HG02970 (cell line): ENCODE data around the gene KRTAP4-2.
"Not testable (repeated sequence)": the region's sequence is repeated elsewhere in the genome, so short reads cannot be mapped to it uniquely, and the experiment has no call there.

Experiments used
- ATAC-seq: cut with Tn5 transposase; IDR thresholded peaks from one replicate; pipeline ENCODE4 v1.9.1; 2021; ENCODE audit warnings: mild to moderate bottlenecking, moderate library complexity, moderate number of reproducible peaks; ENCODE audit not compliant: unreplicated experiment, low FRiP score

Gene KRTAP4-2

DNA sequence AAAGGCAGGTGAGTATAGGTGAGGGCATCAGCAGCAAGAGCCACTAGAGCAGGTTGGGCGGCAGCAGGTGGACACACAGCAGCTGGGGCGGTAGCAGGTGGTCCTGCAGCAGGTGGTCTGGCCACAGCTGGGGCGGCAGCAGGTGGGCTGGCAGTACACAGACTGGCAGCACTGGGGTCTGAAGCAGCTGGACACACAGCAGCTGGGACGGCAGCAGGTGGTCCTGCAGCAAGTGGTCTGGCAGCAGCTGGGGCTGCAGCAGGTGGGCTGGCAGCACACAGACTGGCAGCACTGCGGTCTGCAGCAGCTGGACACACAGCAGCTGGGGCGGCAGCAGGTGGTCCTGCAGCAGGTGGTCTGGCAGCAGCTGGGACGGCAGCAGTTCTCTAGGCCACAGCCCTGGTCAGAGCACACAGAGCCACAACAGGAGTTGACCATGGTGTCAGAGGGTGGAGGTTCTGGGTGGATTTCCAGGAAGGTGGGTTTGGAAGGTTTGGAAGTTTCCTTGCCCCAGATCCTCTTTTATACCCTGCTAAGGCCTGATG, at the start of gene KRTAP4-2:
KRTAP4-2 (minus strand) TSS at position 495 of the 545 bp plus-strand sequence; CDS start at position 438, 57 bp downstream.
- ATAC-seq: no peak

GRCh38 chr17:41226598-41227095, 48.6 kb upstream of the KRTAP4-2 start, which contains the start of gene KRTAP9-2:
Gene KRTAP9-2 (plus strand): TSS chr17:41226648. CDS start chr17:41226655, 7 bp downstream.
- ATAC-seq: not testable (repeated sequence)

- no peak for ATAC-seq
Observed at GRCh38 chr17:41226051-41226450, 48.0 kb upstream of the KRTAP4-2 start.

- ATAC-seq: no peak
Observed at GRCh38 chr17:41223821-41224220, 45.8 kb upstream of the KRTAP4-2 start.

DNA sequence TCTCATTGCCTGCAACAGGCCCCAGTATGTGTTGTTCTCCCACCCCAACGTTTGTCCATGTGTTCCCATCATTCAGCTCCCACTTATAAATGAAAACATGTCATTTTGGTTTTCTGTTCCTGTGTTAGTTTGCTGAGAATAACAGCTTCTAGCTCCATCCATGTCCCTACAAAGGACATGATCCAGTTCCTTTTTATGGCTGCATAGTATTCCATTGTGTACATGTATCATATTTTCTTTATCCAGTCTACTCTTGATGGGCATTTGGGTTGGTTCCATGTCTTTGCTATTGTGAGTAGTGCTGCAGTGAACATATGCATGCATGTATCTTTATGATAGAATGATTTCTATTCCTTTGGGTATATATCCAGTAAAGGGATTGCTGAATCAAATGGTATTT, 37.7 kb upstream of the KRTAP4-2 start:
- no peak for ATAC-seq

GRCh38 chr17:41212524-41213169, 34.6 kb upstream of the KRTAP4-2 start:
- no peak for ATAC-seq

DNA sequence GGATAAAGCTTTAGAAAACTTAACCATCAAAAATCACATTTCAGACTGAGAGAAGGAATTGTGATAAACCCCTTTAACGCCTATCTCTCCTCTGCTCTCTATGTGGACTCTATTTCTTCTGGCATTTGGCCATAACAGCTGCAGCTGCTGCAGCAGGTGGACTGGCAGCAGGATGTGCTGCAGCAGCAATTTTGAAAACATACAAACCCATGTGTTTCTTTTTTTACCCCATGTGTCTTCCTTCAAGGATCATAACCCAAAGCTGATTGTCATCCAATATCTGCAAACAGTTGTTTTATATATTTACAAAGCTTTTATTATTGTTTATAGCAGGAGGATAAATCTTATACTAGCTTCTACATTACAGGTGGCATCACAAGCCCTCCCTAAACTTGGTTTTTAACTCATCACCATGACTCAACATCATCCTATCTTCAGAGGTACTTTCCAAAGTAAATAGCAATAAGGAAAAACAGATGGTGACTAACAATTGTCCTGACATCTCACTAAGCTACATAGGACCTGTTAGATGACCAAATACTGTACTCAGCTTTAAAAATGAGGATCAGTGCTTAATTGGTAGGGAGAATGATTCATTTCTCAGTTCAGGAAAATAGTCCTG, 33.9 kb upstream of the KRTAP4-2 start:
- no peak for ATAC-seq

DNA sequence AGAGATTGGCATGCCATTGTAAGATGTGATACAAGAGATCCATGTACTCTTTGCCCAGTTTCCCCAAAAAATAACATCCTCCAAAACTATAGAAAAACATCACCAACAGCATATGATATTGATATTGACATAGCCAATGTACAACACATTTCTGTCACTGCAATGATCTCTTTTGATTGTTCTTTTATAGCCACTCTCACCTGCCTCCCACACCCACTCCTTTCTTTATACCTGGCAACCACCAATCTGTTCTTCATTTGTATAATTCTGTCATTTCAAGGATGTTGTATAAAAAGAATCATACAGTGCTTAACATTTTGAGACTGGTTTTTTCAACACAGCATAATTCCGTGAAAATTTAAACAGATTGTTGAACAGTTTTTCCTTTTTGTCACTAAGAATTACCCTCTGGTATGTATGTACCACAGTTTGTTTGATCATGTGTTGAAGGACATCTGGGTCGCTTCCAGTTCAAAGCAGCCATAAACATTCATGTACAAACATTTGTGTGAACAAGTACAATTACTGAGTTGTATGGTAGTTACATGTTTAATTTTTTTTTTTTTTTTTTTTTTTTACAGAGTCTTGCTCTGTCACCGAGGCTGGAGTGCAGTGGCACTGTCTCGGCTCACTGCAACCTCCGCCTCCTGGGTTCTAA, 21.5 kb upstream of the KRTAP4-2 start:
- ATAC-seq: no peak

DNA sequence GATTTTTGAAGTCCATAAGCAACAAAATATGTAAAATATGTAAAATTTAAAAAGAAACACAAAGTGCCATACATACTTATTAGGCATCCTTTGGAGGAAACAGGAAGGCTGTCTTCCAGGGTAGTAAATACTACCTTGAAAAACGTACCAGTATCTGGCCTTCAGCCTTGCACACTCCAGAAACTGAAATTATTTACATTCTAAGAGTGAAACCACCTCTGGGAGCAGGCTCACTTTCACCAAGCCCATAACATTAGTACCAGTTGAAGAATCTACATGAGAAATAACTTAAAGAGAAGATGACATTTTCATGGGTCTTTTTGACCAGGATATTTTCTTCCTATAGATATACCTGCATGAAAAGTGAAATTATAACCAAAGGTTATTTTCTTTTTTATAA, 18.0 kb upstream of the KRTAP4-2 start:
- no peak for ATAC-seq

DNA sequence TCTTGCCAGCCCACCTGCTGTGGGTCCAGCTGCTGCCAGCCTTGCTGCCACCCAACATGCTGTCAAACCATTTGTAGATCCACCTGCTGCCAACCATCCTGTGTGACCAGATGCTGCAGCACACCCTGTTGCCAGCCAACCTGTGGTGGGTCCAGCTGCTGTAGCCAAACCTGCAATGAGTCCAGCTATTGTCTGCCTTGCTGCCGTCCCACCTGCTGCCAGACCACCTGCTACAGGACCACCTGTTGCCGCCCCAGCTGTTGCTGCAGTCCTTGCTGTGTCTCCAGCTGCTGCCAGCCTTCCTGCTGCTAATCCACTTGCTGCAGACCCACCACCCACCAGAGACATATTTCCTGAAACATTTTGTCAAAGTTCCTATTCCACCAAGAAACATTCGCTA, 12.3 kb upstream of the KRTAP4-2 start:
- no peak for ATAC-seq

- not testable (repeated sequence) for ATAC-seq
Observed at GRCh38 chr17:41189837-41190318, 11.9 kb upstream of the KRTAP4-2 start, which contains the start of gene KRTAP9-1. Gene KRTAP9-1 (plus strand): TSS chr17:41189887. CDS start chr17:41189887, 0 bp downstream.

DNA sequence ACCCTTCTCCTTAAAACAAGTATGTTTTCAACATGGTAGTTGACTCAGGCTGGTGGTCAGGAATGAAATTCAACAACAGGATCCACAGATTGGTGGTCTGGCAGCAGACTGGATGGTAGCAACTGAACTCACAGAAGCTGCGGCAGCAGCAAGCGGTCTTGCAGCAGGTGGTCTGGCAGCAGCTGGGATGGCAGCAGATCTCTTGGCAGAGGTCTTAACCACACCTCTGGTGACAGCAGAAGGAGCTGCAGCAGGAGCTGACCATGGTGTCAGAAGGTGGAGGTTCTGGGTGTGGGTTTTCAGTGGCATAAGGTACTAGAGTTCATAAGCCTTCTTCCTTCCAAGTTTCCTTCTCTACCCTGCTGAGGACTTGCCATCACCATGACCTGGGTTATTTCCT, 8.9 kb upstream of the KRTAP4-2 start:
- ATAC-seq: no peak

GRCh38 chr17:41185001-41185400, 7.0 kb upstream of the KRTAP4-2 start:
- ATAC-seq: no peak

DNA sequence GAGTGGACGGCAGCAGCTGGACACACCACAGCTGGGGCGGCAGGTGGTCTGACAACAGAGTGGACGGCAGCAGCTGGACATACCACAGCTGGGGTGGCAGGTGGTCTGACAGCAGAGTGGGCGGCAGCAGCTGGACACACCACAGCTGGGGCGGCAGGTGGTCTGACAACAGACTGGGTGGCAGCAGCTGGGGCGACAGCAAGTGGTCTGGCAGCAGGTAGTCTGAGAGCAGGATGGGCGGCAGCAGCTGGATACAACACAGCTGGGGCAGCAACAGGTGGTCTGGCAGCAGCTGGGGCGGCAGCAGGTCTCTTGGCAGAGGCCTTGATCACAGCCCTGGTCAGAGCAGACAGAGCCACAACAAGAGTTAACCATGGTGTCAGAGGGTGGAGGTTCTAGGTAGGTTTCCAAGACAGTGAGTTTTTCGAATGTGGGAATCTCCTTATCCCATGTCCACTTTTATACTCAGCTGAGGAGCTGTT, 6.5 kb upstream of the KRTAP4-2 start, which contains the start of gene KRTAP4-1:
KRTAP4-1 (minus strand) TSS at position 432 of the 482 bp plus-strand sequence; CDS start at position 375, 57 bp downstream.
- ATAC-seq: no peak

GRCh38 chr17:41178843-41179616, 1.0 kb upstream of the KRTAP4-2 start:
- ATAC-seq: no peak

DNA sequence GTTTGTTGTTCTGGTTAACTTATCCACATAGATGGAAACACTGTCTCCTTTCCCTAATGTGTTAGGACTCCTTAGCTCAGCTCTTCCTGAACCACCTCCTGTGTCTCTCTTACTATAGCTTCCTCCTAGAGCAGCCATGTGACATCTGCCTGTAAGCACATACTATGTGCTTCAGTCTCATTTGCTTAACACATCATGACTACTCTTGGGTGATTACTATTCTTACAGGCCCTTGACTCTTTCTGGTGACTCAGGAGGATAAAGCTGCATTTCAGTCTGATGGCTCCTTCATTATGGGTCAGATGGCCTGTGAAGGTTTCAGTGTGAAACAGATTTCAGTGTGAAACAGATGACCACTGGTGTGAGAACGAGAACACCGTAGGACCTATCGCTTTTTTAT, 320 bp upstream of the KRTAP4-2 start:
- ATAC-seq: no peak

GRCh38 chr17:41176744-41177387, 1.2 kb downstream of the KRTAP4-2 start:
- ATAC-seq: no peak

GRCh38 chr17:41171886-41172285, 6.1 kb downstream of the KRTAP4-2 start:
- ATAC-seq: no peak

GRCh38 chr17:41168121-41168520, 9.9 kb downstream of the KRTAP4-2 start, which contains the start of gene KRTAP4-3:
Gene KRTAP4-3 (minus strand): TSS chr17:41168221. CDS start chr17:41168172, 49 bp downstream.
- no peak for ATAC-seq
